H1 (cell line): ENCODE data around the gene TIE1. TPM values are rescaled to one million over a fixed set of nuclear protein-coding genes. Genes with fewer than 3 reads are reported as not detected.

Experiments
- KDM4A ChIP-seq: IDR thresholded peaks from one replicate; pipeline ENCODE4 v1.7.1; 2012; ENCODE audit warnings: low read depth, mild to moderate bottlenecking, moderate library complexity, low read length, inconsistent platforms; ENCODE audit not compliant: severe bottlenecking
- SUZ12 ChIP-seq: fragments of 200-600 bp; sonication (generic); IDR thresholded peaks from 2 replicates; pipeline ENCODE4 v1.6.1; 2012; ENCODE audit warnings: mild to moderate bottlenecking, inconsistent platforms, low read length, moderate library complexity, mixed read lengths
- polyA plus RNA-seq, 7 experiments: library from polyadenylated mRNA; depleted of rRNA in 3 of 7; stranded (reverse) in 5 of 7; unstranded in 2 of 7; fragments of >200 nt in 5 of 7; fragments of 200-250 nt in 2 of 7; gene quantifications; 1 replicate in 5 of 7; 2 replicates in 1 of 7; 4 replicates in 1 of 7; pipeline versions ENCODE4 v1.2.1 to v1.2.3, GENCODE V29; 2011 to 2013; ENCODE audit warnings: missing spikeins in 2 of 7, mixed read lengths in 2 of 7
- total RNA-seq: library from RNA; stranded (reverse); fragmentation: NEBNext Ultra II Directional; extraction: Animal tissue kit (Norgen Biotek cat#: 25700); gene quantifications from 2 replicates; pipeline ENCODE4 v1.2.1, GENCODE V29; 2021

The TIE1 gene
- total and polyA plus RNA-seq, 2 of the 8 experiments (the other 6 are each of a cell fraction or from before 2014, with no cell fraction given) = 0.74 to 2.2 TPM

GRCh38 chr1:43284546-43285110, 16.2 kb upstream of the TIE1 start (continued):
- no peak for TF ChIP-seq KDM4A
- no peak for TF ChIP-seq SUZ12
